ENCODE data around the gene FBXL2.

The FBXL2 gene

GRCh38 chr3:33237439-33237838, 39.8 kb upstream of the FBXL2 start:
- no peak for TF ChIP-seq CTCF (IDR thresholded peaks at IDR 0.05; ENCODE audit: insufficient read depth, low read depth, low read length, missing control alignments)
- H3K4me3 ChIP-seq (ENCODE audit: low read length), result no peak overlapping the region
- no peak for DNase-seq (ENCODE audit: low read depth)

GRCh38 chr3:33238923-33239322, 38.3 kb upstream of the FBXL2 start:
- DNase-seq (ENCODE audit: low read depth), result no peak
- no peak overlapping the region for H3K4me3 ChIP-seq (ENCODE audit: low read length)
- no peak for TF ChIP-seq CTCF (IDR thresholded peaks at IDR 0.05; ENCODE audit: insufficient read depth, low read depth, low read length, missing control alignments)

GRCh38 chr3:33240261-33240660, 37.0 kb upstream of the FBXL2 start:
- no peak for TF ChIP-seq CTCF (IDR thresholded peaks at IDR 0.05; ENCODE audit: insufficient read depth, low read depth, low read length, missing control alignments)
- H3K4me3 ChIP-seq (ENCODE audit: low read length), result no peak overlapping the region
- no peak for DNase-seq (ENCODE audit: low read depth)

- DNase-seq (ENCODE audit: low read depth), result no peak
- no peak for TF ChIP-seq CTCF (IDR thresholded peaks at IDR 0.05; ENCODE audit: insufficient read depth, low read depth, low read length, missing control alignments)
Observed at GRCh38 chr3:33246786-33247185, 30.5 kb upstream of the FBXL2 start.

GRCh38 chr3:33250712-33251111, 26.5 kb upstream of the FBXL2 start:
- TF ChIP-seq CTCF (IDR thresholded peaks at IDR 0.05; ENCODE audit: insufficient read depth, low read depth, low read length, missing control alignments), result no peak
- DNase-seq (ENCODE audit: low read depth), result no peak
- H3K4me3 ChIP-seq (ENCODE audit: low read length), result no peak overlapping the region

More at GRCh38 chr3:33246786-33247185, 30.5 kb upstream of the FBXL2 start:
- H3K4me3 ChIP-seq (ENCODE audit: low read length), result no peak overlapping the region

- DNase-seq (ENCODE audit: low read depth), result no peak
- TF ChIP-seq CTCF (IDR thresholded peaks at IDR 0.05; ENCODE audit: insufficient read depth, low read depth, low read length, missing control alignments), result no peak
- H3K4me3 ChIP-seq (ENCODE audit: low read length), result no peak overlapping the region
Observed at GRCh38 chr3:33256249-33256648, 21.0 kb upstream of the FBXL2 start.

- no peak for DNase-seq (ENCODE audit: low read depth)
- no peak for TF ChIP-seq CTCF (IDR thresholded peaks at IDR 0.05; ENCODE audit: insufficient read depth, low read depth, low read length, missing control alignments)
- H3K4me3 ChIP-seq (ENCODE audit: low read length), result no peak overlapping the region
Observed at GRCh38 chr3:33260104-33260503, 17.1 kb upstream of the FBXL2 start.

Data from epithelial cell of esophagus (primary cell).